OCI-LY3 (cell line): ENCODE data around the gene NAB2.
"Not testable (repeated sequence)": the region's sequence is repeated elsewhere in the genome, so short reads cannot be mapped to it uniquely, and the experiment has no call there.

ENCODE experiments used
- CTCF ChIP-seq: fragments of 200-600, 300-600 bp; sonication (generic); IDR thresholded peaks from 2 replicates; pipeline ENCODE4 v1.5.1; 2014; ENCODE audit warnings: antibody characterized with exemption, low read length, low read depth
- EZH2phosphoT487 ChIP-seq: fragments of 200-600 bp; shearing (Covaris generic); IDR thresholded peaks from 2 replicates; pipeline ENCODE4 v1.6.1; 2018; ENCODE audit warnings: antibody characterized with exemption, mixed run types, low read depth

- TF ChIP-seq CTCF, EZH2phosphoT487: not testable (repeated sequence)
These were observed 15.1 kb upstream of the NAB2 start for GRCh38 chr12:57073566-57074450.
